GM18519 (cell line): ENCODE results near the gene RHPN2.

Experiments used
- ATAC-seq: cut with Tn5 transposase; IDR thresholded peaks from one replicate; pipeline ENCODE4 v1.9.1; 2021; ENCODE audit warnings: mild to moderate bottlenecking, moderate library complexity; ENCODE audit not compliant: unreplicated experiment, low FRiP score

RHPN2 gene

DNA sequence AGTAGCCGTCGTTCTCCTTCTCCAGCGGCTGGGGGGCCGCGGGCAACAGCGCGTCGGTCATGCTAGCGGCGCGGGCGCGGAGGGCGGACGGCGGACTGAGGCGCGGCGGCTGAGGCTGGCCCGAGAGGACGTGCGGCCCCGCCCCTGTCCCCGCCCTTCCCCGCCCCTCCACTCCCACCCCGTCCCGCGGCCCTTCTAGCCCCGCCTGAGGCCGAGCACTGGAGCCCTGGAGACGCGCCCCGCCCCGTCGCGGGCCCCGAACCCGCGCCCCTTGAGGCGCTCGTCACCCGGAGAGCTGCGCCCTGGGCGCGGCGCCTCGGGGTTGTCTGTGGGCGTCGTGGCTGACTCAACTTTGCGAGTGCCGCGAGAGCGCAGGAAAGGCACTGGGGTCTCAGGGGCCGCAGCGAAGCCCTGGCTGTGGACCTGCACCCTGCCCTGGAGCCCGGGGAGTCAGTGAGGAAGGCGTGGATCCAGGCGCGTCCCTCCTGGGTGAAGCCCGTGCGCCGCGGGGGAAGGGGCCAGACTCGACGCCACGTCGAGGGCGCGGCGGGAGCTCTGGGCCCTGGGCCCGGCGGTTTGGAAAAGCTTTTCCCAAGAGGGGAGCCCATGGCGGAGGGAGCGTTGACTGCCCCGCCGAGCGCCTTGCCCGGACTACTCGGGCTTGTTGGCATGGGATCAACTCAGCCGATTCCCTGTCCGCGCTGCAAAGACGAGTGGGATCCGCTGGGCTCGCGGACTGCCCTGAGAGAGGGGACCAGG is at the start of gene RHPN2:
Gene RHPN2, minus strand, starts transcription at position 97 of the 759 bp plus-strand sequence. Its CDS starts 36 bp downstream, at position 61.
- ATAC-seq: no peak

DNA sequence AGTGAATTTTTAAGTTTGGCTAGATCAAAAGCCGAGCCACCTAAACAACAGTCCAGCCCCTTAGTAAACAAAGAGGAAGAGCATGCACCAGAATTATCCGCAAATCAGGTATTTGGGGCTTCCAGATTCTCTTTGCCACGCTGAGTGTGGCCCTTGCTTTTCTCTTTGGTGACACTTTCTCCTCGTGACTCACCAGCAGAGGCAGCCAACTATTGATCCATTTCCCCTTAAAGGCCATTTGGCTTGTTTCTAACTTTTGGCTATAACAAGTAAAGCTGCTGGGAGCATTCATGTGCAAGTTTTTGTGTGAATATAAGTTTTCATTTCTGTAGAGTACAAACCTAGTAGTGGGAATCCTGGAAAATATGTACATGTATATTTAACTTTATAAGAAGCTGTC is 49.6 kb upstream of the RHPN2 start:
- ATAC-seq: no peak

DNA sequence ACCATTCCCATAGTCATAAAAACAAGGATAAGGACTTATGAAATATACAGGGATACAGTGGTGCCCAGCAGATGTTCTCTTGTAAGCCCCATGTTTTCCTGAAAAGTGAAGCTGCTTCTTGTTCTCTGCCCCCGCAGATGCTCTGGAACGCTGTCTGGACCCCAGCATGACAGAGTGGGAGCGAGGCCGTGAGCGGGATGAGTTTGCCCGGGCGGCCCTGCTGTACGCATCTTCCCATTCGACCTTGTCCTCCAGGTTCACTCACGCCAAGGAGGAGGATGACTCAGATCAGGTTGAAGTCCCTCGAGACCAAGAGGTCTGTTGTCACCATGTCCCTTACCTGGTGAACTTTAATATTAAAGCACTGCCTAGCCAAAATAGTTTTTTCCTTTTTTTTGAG is 46.9 kb upstream of the RHPN2 start:
- ATAC-seq: no peak

DNA sequence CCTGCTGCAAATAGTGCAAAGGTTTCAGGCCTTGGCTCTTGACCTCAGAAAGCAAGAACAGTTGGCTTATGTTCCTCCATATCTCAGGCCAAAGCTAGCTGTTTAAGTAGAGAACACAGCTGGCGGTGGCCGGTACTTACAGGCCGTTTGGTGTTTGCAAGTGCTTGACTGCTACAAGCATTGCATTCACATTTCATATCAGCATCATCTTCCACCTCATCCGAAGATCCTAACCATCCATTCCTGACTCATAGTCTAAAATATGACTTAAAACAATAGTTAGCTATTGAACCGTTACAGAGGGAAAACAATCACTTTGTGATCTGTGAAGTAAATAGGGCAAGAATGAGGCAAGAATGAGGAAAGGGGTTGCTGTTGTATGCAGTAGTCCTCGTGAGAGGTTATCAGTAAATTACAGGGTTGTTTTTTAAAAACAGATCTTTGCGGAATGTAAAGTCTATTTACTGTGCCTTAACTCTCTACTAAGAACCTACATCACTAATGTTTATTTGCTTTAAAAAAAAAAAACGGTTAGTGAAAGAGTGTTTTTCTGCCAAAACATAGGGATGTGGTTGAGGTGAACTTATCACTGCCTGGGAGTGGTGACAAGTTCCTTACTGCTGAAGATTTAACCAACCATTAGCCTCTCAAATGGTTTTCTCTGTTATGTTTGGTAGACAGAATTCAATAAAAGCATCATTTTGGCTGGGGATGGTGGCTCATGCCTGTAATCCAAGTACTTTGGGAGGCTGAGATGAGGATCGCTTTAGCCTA is 45.6 kb upstream of the RHPN2 start:
- no peak for ATAC-seq

DNA sequence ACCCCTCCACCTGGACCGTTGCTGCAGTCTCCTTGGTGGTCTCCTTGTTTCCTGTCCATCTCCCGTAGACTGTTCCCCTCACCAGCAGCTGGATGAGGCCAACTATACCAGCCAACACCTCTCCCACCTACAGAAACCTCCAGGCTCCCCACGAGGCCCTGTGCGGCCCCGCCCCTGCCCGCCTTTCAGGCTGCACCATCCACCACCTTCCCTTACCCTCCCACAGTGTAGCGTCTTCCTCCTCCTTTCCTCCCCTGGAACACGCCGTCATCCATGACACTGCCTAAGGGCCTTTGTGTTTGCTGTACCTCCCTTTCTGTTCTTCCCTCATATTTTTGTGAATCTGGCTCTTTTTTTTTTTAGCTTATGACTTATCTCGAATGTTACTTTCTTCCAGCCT is 43.5 kb upstream of the RHPN2 start:
- no peak for ATAC-seq

DNA sequence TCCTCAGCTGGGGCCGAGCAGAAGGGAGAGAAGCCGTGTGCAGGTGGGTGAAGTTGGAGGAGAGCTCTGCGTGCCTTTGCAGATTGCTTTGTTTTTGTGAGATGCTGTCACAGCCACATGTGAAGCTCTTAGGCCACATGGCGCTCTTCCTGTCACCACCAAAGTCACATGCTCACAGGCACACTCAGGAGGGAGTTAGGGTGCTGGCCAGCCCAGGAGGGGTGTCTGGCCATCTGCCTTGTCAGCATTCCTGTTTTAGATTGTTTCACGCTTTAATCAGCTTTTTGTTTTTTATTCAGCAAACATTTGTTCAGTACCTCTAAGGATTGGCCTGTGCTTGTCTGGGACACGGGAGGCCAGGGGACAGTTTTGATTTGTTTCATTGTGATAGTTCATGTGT is 38.2 kb upstream of the RHPN2 start:
- no peak for ATAC-seq

DNA sequence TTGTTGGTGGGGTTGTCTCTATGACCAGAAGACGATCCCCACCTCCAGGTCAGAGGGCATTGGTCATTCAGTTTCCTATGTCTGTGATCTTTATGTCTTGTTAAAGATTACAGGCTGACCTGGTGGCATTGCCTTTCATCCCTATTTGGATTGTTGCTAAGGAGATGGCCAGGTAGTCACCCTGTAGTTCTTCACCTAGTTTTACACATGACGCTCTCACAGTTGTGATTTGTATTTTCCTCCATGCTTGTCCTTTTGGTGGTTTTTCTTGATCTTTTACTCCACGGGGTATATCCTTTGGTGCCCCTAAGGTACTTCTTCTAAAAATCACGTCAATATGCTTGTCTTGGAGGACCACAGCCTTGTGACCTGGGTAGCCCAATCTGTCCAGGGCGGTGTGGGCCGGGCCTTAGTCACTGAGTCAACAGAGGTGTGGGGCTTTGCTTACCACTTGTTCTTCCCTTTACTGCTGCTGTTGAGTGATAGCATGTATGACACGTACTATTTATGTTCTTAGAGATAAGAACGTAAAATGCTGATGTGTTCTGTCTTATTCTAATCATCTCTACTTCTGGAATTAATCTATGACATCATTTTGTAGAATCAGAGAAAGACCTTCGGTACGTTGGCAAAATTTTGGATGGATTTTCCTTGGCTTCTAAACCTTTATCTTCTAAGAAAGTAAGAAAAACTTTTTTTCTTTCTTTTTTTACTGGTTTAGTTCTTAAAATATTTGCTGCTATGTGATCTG is 36.4 kb upstream of the RHPN2 start:
- no peak for ATAC-seq

DNA sequence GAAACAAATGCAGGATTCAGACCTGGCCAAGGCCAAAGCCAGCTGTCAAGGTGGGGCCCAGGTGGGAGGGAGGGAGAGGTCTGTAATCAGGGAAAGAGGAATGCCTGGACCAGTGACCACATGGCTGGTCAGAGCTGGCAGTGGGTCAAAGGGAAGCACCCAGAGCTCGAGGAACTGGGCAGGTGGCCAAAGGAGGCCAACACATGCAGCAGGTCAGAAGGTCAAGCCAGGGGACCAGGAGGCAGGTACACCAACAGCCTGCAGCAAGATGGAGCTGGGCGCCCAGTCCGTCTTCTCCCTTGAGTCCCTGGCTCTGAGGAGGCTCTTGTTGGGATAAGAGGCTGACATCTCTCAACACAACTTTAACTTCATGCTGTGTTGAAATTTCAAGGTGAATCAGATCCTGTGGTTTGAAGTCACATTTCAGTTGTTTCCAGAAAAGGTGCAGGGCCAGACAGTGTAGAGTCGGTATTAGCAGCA is 33.4 kb upstream of the RHPN2 start:
- ATAC-seq: no peak

DNA sequence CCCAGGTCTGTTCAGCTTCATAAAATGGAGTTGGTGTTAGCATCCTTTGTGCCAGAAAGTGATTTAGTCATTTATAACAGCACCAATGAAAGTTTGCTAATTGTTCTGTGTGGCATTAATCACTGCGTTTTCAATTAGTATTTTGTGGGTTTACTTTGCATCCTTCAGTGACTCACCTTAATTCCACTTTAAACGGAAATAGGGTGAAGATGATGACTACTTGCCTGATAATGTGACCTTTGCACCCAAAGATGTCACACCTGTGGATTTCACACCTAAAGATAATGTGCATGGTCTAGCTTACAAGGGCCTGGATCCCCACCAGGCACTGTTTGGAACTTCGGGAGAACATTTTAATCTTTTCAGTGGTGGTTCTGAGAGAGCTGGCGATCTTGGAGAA is 31.3 kb upstream of the RHPN2 start:
- no peak for ATAC-seq

DNA sequence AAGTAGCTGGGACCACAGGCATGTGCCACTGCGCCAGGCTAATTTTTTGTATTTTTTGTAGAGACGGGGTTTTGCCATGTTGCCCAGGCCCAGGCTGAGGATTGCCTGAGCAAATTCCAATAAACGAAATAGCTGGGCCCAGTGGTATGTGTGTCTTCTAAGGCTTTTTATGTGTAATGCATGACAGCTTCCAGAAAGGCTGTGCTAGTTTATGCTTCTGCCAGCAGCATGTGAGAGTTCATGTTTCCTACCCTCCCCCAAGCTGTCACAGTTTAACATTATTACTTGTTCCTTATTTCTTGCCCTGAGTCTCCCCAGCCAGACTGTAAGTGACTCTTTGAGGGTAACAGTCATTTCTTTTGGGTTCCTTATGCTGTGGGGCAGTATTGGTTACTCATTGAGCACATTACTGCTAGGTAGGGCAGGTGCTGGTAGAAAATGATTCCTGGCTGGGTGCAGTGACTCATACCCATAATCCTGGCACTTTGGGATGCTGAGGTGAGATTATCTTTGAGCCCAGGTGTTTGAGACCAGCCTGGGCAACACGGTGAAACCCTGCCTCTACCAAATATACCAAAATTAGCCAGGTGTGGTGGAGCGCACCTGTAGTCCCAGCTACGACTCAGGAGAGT is 29.9 kb upstream of the RHPN2 start:
- no peak for ATAC-seq

DNA sequence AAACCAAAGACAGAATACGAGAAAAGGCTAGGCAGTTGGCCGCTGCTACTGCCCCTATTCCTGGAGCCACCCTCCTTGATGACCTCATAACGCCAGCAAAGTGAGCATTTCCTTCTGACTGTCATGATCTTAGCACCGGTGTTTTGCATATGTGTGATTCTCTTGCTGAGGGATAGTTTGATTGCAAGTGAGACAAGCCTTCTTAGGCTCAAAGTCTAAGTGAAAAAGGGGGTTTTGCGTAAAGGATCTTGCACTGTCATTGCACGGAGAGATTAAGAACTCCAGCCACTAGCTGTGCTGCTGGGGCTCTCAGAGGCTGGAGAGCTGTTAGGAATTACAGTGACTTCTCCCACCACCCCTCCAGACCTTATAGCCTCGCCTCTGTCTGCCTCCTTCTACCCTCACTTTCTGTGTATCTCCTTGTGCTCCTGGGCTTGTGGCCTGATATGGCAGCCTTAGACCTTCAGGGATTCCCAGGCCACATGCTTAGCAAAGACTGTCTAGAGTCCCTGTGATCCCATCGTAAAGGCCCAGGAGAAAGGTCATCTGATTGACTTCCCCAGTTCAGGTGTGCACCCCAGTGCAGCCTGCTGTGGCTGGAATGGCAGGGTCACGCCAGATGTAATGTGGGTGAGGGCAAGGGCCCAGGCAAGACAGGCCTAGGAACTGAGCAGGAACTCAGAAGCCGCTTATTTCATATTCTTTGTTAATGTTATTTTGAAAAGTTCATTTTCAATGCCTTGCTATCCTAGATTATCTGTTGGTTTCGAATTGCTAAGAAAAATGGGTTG is 28.9 kb upstream of the RHPN2 start:
- no peak for ATAC-seq

DNA sequence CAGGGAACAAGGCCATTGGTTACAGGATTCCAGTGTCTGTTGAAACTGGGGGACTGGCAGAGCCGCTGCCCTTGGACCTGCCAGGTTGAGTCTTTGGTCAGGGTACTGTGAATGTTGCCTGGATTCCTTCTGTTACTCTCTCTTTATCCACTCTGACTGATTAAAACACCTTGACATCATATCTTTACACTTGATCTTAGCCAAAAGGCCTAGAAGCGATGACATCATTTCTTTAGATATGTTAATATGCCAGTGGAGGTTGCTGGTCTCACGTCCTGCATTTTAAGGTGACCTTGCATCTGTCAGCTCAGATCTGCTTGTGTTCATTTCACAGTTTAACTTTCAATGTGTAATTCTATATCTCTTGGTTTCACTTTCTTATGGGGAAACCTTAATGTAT is 25.5 kb upstream of the RHPN2 start:
- no peak for ATAC-seq

DNA sequence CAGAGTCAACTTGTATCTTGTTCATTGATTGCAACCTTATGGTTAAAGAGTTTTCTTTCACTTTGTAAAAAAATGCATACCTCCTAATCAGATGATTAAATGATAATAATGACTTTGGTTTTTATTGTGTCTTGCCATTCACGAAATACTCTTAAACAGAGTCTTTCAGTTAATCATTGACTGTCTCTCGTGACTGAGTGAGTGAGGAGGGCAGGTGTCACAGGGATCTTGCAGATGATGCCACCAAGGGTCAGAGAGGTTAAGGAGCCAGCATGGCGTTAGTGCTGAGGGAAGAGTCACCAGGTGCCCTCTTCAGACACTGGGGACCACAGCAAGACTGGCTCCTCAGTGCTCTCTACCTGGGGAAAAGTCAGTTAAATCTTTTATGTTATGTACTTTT is 24.3 kb upstream of the RHPN2 start:
- ATAC-seq: no peak

DNA sequence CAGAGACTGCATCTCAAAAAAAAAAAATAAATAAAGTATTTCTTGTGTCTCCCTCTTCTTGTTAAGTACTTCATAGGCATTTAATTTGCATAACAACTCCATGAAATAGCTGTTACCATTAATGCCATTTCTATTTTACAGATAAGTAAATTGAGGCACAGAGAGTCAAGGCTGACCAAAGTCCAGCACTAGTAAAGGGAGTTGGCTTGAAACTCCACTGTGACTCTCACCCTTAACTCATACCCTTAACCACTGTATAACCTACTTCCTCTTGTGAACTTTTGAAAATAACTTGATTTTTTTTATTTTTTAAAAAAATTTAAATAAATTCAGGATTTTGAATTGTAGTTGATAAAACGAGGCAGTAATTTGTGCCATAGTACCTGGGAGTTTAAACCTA is 22.3 kb upstream of the RHPN2 start:
- no peak for ATAC-seq

DNA sequence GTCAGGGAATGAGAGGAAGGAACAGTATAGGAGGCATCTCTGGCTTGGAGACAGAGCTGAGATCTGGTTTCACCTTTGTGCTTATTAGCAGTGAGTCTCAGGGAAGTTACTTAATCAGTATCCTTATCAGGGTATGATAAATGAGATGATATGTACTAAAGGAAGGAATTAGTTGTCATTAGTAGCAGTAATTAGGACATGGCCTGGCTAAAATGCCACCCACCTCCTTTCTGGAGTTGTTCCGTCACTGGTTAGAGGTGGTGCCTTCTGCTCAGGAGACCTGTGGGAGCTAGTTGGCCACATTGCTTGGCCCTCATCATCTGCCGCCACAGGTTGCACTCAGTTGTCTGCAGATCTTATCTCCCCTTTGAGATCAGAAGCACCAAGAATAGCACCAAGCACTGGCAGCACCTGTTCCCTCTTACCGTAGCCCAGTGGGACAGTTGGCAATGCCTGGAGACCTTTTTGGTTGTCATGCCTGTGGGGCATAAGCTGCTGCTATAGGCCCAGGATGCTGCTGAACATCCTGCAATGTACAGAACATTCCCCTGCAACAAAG is 21.0 kb upstream of the RHPN2 start:
- no peak for ATAC-seq

DNA sequence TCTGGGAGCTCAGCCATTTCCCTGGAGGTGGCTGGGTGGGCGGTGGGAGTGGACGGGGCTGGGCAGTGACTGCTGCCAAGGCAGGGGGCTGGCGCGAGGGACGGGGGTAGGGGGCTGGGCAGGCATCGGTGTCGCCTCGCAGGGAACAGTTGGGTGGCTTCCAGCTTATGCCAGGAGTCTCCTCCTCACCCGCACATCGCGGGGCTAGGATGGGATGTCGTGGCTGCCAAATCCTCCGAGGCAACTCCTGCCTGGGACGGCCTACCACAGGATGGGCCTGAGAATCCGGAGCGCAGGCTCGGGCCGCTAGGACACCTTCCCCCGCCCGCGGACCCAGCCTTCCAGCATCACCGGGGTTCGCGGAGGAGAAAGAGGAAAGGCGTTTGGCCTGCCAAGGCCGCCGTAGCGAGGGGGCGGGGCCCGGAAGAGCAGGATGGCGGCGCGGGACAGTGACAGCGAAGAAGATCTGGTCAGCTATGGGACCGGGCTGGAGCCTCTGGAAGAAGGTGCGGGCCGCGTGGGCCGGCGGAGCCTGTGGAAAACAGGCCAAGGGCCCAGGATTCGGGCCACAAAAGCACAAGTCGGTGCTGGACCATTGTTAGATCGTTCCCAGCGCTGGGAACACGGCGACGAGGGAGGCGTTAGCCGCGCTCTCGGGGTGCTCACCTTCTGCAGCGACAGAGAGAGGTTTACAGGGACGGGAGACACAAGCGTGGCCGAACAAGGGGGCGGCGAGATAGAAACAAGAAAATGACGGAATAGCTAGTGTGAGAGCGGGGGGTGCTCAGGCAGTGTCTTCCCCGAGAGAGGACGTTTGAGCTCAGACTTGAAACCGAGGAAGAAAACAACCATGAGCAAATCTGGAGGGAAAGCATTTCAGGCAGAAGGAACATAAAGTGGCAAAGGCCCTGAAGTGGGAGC is 16.3 kb upstream of the RHPN2 start, which contains the start of gene GPATCH1:
Gene GPATCH1, plus strand, starts transcription at position 421 of the 921 bp plus-strand sequence. Its CDS starts 13 bp downstream, at position 434.
- peak; percentile 67 for ATAC-seq

DNA sequence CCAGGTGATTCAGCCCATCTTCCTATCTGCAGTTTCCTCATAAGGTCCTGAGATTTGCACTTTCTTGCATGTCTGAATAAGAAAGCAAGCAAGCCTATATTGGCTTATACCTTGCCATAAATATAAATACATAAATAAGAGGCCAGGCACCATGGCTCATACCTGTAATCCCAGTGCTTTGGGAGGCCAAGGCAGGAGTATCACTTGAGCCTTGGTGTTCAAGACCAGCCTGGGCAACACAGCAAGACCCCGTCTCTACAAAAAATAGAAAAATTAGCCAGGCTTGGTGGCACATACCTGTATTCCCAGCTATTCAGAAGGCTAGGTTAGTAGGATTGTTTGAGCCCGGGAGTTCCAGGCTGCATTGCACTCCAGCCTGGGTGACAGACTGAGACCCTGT is 10.8 kb upstream of the RHPN2 start:
- ATAC-seq: no peak

DNA sequence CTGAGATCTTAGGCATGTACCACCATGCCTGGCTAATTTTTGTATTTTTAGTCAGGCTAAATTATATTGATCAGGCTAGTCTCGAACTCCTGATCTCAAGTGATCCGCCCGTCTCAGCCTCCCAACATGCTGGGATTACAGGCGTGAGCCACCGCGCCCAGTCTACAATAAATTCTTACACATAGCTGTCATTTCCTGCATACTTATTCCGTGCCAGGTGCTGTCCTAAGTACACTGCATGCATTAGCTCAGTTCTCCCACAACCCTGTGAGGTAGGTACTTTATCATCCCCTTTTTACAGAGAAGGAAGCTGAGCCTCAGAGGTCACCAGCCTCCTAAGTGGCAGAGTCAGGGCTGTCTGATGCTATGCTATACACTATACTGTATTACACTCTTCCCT is 7.2 kb upstream of the RHPN2 start:
- ATAC-seq: no peak
